Epithelial cell of esophagus (primary cell): ENCODE measurements around the gene TMEM272.

Experiments used
- DNase-seq: peaks from one replicate; pipeline ENCODE4 v3.0.0; 2010; ENCODE audit warnings: low read depth
- H3K4me3 ChIP-seq: 2 replicates; pipeline ENCODE4 v1.5.1; 2011; ENCODE audit warnings: mild to moderate bottlenecking, low read length, control low read depth
- TF ChIP-seq, protein P1 (sequence below): IDR thresholded peaks from 2 replicates; pipeline ENCODE4 v1.5.1; 2011; ENCODE audit warnings: low read depth, mild to moderate bottlenecking, low read length, control low read depth, inconsistent platforms; ENCODE audit not compliant: insufficient read depth; ENCODE audit errors: missing control alignments

Gene TMEM272

DNA sequence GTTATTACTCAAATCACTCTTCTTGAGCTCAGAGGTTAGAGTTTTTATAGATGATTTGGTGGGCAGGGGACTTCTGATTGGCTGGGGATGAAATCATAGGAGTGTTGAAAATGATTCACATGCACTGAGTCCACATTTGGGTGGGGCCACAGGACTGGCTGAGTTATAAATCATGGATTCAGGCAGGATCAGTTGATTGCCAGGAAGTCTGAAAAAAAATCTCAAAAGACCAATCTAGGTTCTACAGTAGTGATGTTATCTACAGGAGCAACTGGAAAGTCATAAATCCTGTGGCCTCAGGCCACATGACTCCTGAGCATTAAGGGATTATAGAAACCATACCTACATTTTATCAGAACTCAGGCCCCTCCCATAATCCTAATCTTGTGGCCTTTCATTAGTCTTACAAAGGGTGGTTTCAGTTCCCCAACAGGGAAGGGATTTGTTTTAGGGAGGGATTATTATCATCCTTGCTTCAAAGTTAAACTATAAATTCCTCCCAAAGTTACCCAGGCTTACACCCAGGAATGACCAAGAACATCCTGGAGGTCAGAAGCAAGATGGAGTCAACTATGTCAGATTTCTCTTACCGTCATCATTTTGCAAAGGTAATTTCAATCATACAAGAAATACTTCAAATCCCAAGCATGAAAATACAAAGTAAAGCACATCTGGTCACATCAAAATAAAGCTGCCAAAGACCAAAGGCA is 11.2 kb upstream of the TMEM272 start:
- H3K4me3 ChIP-seq: no peak overlapping the region
- TF ChIP-seq, protein P1, sequence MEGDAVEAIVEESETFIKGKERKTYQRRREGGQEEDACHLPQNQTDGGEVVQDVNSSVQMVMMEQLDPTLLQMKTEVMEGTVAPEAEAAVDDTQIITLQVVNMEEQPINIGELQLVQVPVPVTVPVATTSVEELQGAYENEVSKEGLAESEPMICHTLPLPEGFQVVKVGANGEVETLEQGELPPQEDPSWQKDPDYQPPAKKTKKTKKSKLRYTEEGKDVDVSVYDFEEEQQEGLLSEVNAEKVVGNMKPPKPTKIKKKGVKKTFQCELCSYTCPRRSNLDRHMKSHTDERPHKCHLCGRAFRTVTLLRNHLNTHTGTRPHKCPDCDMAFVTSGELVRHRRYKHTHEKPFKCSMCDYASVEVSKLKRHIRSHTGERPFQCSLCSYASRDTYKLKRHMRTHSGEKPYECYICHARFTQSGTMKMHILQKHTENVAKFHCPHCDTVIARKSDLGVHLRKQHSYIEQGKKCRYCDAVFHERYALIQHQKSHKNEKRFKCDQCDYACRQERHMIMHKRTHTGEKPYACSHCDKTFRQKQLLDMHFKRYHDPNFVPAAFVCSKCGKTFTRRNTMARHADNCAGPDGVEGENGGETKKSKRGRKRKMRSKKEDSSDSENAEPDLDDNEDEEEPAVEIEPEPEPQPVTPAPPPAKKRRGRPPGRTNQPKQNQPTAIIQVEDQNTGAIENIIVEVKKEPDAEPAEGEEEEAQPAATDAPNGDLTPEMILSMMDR: no peak
- peak; percentile 71 for DNase-seq

DNA sequence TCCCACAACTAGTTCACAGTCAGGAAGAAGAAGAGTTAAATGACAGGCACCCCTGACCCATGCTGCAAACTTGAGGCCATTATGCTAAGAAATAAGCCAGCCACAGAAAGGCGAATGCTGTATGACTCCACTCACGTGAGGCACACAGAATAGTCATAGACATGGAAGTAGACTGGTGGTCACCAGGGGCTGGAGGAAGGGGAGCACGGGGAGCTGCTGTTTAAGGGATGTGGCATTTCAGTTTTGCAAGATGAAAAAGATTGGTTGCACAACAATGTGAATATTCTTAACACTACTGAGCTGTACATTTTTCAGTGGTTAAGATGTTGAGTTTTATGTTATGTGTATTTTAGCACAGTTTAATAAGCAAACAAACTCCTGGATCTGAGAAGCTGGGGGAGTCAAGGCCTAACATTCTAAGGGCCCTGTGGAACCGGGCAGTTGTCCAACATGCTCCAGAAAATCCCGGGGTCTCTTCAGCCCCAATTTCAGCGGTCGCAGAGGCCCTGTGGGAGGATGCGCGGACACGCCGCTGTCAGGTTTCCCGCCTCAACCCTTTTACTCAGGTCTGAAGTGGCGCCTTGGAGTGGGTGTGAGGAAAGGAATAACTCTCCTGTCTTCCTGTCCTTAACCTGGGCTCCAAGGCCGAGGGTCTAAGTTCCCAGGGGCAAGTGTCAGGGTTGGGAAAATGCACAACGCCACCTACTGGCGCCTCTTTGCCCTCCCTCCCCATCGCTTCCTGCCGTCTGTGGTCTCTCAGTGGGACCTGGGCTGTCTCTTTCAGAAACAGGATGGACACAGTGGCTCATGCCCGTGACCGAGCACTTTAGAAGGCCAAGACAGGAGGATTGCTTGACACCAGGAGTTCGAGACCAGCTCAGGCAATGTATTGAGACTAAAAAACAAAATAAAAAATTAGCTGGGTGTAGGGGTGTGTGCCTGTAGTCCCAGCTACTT is 4.4 kb upstream of the TMEM272 start:
- H3K4me3 ChIP-seq: no peak overlapping the region
- no peak for DNase-seq
- TF ChIP-seq, protein P1: peak; percentile 43

DNA sequence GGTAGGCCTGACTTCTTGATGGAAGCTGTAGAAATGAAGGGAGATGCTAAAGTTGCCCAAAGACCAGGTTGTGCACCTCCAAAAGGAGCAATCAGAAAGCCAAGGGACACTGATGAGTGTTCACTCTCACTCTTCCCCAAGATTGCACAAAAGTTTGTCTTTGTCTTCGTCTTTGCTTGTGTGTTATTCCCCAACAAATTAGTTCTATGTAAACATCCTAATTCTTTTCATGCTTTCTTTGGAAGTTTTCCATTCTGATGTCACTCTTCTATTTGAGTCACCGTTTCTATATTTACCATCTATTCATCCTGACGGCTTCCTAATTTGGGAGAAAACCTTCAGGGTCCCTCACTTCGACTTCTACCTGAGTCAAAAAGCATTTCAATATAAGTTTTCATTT is 3.7 kb upstream of the TMEM272 start:
- DNase-seq: peak; percentile 48
- H3K4me3 ChIP-seq: no peak overlapping the region
- TF ChIP-seq, protein P1: no peak

DNA sequence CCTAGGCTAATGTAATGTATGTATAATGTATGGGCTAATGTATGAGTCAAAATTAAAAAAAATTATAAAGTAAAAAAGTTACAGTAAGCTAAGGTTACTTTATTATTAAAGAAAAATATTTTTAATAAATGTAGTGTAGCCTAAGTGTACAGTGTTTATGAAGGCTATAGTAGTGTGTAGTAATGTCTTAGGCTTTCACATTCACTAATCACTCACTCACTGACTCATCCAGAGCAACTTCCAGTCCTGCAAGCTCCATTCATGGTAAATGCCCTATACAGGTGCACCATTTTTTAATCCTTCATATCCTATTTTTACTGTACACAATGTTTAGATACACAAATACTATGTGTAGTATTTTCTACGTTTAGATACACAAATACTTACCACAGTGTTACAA is 1.8 kb upstream of the TMEM272 start:
- peak; percentile 74 for DNase-seq
- no peak overlapping the region for H3K4me3 ChIP-seq
- TF ChIP-seq, protein P1: no peak

DNA sequence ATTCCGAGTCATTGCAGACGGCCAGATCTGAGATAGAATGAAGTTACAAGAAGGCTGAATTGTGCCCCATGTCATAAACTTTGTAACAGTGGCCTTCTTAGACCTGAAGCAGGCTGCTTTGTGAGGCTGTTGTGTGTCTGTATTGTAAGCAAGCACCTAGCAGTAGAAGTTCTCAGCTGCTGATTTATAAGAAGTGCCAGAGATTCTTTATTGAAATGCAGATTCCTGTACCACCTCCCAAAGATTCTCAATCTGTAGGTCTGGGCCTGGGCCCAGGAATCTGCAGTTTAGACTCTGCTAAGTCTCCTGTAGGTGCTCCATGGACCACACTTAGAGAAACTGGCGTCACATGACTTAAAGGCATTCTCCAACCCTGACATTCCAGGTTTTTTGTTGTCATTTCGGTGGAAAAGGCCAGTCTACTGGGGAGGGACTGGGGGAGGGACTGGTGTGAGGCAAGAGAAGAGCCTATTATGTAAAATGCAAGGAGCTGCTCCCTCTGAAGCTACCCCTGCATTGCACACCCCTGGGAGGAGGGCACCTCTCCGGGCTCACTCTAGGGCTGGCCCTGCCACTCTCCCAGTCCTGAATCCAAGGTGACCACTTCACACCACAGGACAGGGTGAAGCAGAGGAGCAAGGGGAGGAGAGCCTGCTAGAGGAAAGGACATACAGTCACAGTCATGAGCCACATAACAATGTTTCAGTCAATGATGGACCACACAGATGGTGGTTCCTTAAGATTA is 769 bp upstream of the TMEM272 start:
- DNase-seq: no peak
- H3K4me3 ChIP-seq: no peak overlapping the region
- TF ChIP-seq, protein P1: no peak

DNA sequence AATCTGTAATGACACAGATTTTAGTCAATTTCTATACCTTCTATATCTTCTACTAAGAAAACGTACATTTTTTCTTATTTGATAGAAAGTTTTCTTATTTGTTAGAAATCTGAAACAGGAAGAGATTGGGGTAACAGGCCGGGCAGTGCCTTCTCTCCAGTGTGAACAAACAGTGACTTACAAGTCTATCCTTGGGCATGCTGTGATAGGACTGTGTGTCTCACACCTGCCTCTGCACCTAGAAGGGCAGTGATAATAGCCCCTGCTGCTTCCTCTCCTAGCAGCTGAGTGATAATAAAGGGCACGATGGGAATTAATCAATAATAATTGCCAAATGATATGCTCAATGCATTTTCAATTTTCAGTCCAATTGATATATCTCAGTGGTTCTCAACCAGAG is 1.4 kb downstream of the TMEM272 start:
- no peak for DNase-seq
- no peak overlapping the region for H3K4me3 ChIP-seq
- TF ChIP-seq, protein P1: no peak
